Measurements from ENCODE around the gene HNF4A. TPM values are rescaled to one million over a fixed set of nuclear protein-coding genes. Genes with fewer than 3 reads are reported as not detected.

The HNF4A gene
- total and polyA plus RNA-seq, 2 of the 4 experiments (the other 2 are of a cell fraction) = not detected

DNA sequence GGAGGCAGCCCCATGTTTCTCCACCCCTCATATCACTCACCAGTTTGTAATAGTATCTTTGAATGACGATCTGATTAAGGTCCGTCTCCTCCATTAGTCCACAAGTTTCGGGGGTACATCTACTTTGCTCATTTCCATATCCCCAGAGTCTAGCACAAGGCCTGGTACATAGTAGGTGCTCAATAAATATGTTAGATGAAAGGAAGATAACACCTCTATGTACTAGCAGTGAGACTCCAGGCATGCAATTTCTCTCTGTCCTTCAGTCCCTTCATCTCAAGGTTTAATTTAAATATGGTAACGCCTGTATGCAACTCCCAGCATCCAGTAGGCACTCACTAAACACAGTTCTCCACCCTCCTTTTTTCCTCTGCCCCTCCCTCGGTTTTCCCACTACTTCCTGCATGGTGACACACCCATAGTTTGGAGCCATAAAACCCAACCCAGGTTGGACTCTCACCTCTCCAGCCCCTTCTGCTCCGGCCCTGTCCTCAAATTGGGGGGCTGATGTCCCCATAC, 461 bp upstream of the HNF4A start:
- Histone ChIP-seq H3K4me3 (ENCODE audit: insufficient read depth, low read depth, low read length) (no peak overlapping the region), H3K27me3 (ENCODE audit: control insufficient read depth, insufficient read depth, low read length) (peaks cover 32% of the 10 kb centered on the region), H2AK5ac (ENCODE audit: low read depth, low read length) (no peak overlapping the region), H3K4me2 (ENCODE audit: low read depth, low read length) (no peak overlapping the region), H4K91ac (ENCODE audit: insufficient read depth, low read depth, low read length) (no peak overlapping the region), H3K56ac (ENCODE audit: extremely low read depth, insufficient read depth, low read length) (no peak overlapping the region), H2BK20ac (ENCODE audit: low read depth, low read length) (no peak overlapping the region), H3K14ac (replicated peaks; ENCODE audit: low read depth, low read length) (no peak overlapping the region), H4K8ac (ENCODE audit: low read depth in 2 of 2, low read length in 2 of 2) (no peak overlapping the region), H3K18ac (ENCODE audit: low read depth, low read length) (no peak overlapping the region), H3K23ac (ENCODE audit: low read depth, low read length) (no peak overlapping the region), H3K27ac (ENCODE audit: insufficient read depth, low read length) (no peak overlapping the region), H3K79me1 (ENCODE audit: low read depth in 1 of 2, low read length in 2 of 2) (no peaks in the 10 kb centered on the region), H3K4me1 (ENCODE audit: control insufficient read depth, insufficient read depth, low read length) (no peaks in the 10 kb centered on the region), H3K9me3 (ENCODE audit: control insufficient read depth, insufficient read depth, low read length) (no peaks in the 10 kb centered on the region), H3K36me3 (ENCODE audit: control insufficient read depth, insufficient read depth, low read length) (no peaks in the 10 kb centered on the region), H4K20me1 (ENCODE audit: insufficient read depth, low read length) (no peaks in the 10 kb centered on the region), H3K9me1 (ENCODE audit: insufficient read depth, low read length) (no peaks in the 10 kb centered on the region), H2BK120ac (ENCODE audit: low read depth, low read length) (no peak overlapping the region), H2BK15ac (ENCODE audit: low read depth, low read length) (no peak overlapping the region), H3K9ac (ENCODE audit: low read depth, low read length) (no peak overlapping the region), H2AK9ac (replicated peaks; ENCODE audit: low read depth, low read length, poor library complexity) (no peak overlapping the region), H4K5ac (ENCODE audit: low read depth, low read length) (no peak overlapping the region), H2AFZ (replicated peaks; ENCODE audit: low read length, poor library complexity) (no peak overlapping the region), H2BK5ac (ENCODE audit: low read depth, low read length, poor library complexity, severe bottlenecking) (no peak overlapping the region), H3K4ac (ENCODE audit: low read depth, low read length) (no peak overlapping the region)
- ChIA-PET CTCF (no interaction called here), POLR2A (ENCODE audit: unreplicated experiment) (no interaction called here)
- BruUV-seq (replicated peaks) = no TSS peak
- in situ Hi-C loops (cut with MboI; ENCODE audit: low sequenced_read_pairs) (no loop called here), dilution Hi-C loops (cut with HindIII; ENCODE audit: low sequenced_read_pairs, unreplicated experiment) (no loop called here), intact Hi-C loops (cut with micrococcal nuclease) (no loop called here)
- ATAC-seq (ENCODE audit: low read depth) = no peak
- no CpG with 5 or more reads among the region's 6 CpGs for WGBS, 2 experiments (ENCODE audit: extremely low coverage in 2 of 2, insufficient read length in 1 of 2)
- DNase-seq = no peak
- no peak for TF ChIP-seq SMC3 (IDR thresholded peaks at IDR 0.05; ENCODE audit: low read depth, low read length)
